SU-DHL-6 (cell line): Measurements from ENCODE around the gene CD47.

Experiments
- H2AFZ ChIP-seq: fragments of 200-600 bp; sonication (generic); 2 replicates; pipeline ENCODE4 v1.6.1; 2014; ENCODE audit warnings: low read depth, mild to moderate bottlenecking, moderate library complexity, mixed read lengths, antibody characterized with exemption, low read length; ENCODE audit not compliant: severe bottlenecking
- H3F3A ChIP-seq: fragments of 200-600 bp; shearing (Covaris generic); 2 replicates; pipeline ENCODE4 v1.6.0; 2016; ENCODE audit warnings: antibody characterized with exemption, mild to moderate bottlenecking; ENCODE audit not compliant: insufficient read depth
- H3K27ac ChIP-seq: fragments of 200-600 bp; sonication (generic); 2 replicates; pipeline ENCODE4 v1.5.1; 2016; ENCODE audit warnings: low read depth, mild to moderate bottlenecking, low read length, moderate library complexity, mixed read lengths
- H3K27me3 ChIP-seq: fragments of 200-600 bp; sonication (generic), shearing (Covaris generic); 2 replicates; pipeline ENCODE4 v1.6.0; 2014; ENCODE audit warnings: mild to moderate bottlenecking, low read length
- H3K36me3 ChIP-seq: fragments of 200-600 bp; sonication (generic); 2 replicates; pipeline ENCODE4 v1.6.1; 2014; ENCODE audit warnings: mild to moderate bottlenecking, low read length, mixed read lengths
- H3K4me2 ChIP-seq: fragments of 300-600, 200-600 bp; shearing (Covaris generic), sonication (generic); 2 replicates; pipeline ENCODE4 v1.6.0; 2014; ENCODE audit warnings: low read length, low read depth, mild to moderate bottlenecking; ENCODE audit not compliant: poor library complexity, severe bottlenecking
- H3K4me3 ChIP-seq: fragments of 200-600 bp; sonication (generic); 2 replicates; pipeline ENCODE4 v1.5.1; 2014; ENCODE audit warnings: antibody characterized with exemption, low read length, mild to moderate bottlenecking, mixed read lengths; ENCODE audit not compliant: insufficient read depth, poor library complexity, severe bottlenecking
- H3K79me2 ChIP-seq: fragments of 200-600 bp; sonication (generic); 2 replicates; pipeline ENCODE4 v1.6.1; 2014; ENCODE audit warnings: mild to moderate bottlenecking, low read length, moderate library complexity; ENCODE audit not compliant: insufficient read depth
- H3K9ac ChIP-seq: fragments of 200-600 bp; sonication (generic); 2 replicates; pipeline ENCODE4 v1.7.0; 2014; ENCODE audit warnings: mild to moderate bottlenecking, low read length
- H3K9me2 ChIP-seq: fragments of 200-600 bp; sonication (generic); replicated peaks from 2 replicates; pipeline ENCODE4 v1.6.1; 2014; ENCODE audit warnings: low read length; ENCODE audit not compliant: insufficient read depth
- H3K9me3 ChIP-seq: fragments of 200-600 bp; sonication (generic); 2 replicates; pipeline ENCODE4 v1.6.1; 2014; ENCODE audit warnings: low read length, mixed read lengths; ENCODE audit not compliant: insufficient read depth
- H4K20me1 ChIP-seq: fragments of 200-600 bp; sonication (generic); 2 replicates; pipeline ENCODE4 v1.6.1; 2014; ENCODE audit warnings: low read depth, mild to moderate bottlenecking, antibody characterized with exemption, low read length, moderate library complexity, mixed read lengths
- EZH2phosphoT487 ChIP-seq: fragments of 200-600 bp; sonication (generic), shearing (Covaris generic); conservative IDR thresholded peaks from 2 replicates; pipeline ENCODE4 v1.6.1; 2018; ENCODE audit warnings: mild to moderate bottlenecking, antibody characterized with exemption, low read length, moderate library complexity, mixed read lengths
- TF ChIP-seq, protein P1 (sequence below): fragments of 200-600 bp; sonication (generic); IDR thresholded peaks from one replicate; pipeline ENCODE4 v1.5.1; 2017; ENCODE audit warnings: antibody characterized with exemption, mild to moderate bottlenecking, low read length, moderate library complexity; ENCODE audit not compliant: insufficient read depth, poor library complexity, severe bottlenecking

Gene CD47

DNA sequence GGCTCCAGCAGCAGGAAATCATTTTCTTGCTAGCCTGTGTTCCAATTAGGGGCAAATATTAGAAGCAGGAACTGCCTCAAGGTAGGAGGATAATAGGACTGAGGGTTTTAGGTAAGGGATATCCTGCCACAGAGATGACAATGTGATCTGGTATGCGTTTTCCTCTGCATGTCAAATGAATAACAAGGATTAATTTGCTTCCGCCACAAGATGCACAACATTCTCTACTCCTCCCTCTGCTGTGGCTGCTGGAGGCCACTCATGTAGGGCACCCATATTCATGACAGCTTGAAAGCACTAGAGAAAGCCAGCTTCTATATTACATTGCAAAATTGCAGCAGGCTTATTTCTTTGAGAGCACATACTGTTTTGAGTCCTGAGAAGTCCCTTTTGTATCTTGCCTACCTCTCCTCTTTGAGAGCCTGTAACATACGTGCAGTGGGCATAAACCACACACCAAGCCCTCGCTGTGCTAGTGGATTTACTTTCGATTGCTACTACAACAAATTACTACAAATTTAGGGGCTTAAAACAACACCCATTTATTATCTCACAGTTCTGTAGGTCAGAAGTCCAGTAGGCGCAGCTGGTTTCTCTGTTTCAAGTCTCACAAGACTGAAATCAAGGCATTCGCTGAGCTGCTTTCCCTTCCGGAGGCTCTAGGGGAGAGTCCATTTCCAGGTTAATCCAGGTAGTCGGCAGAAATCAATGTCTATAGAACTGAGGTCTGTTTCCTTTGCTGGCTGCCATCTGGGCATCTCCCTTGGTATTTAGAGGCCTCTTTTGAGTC lies 5.9 kb upstream of the CD47 start:
- TF ChIP-seq EZH2phosphoT487 = no peak
- TF ChIP-seq, protein P1, sequence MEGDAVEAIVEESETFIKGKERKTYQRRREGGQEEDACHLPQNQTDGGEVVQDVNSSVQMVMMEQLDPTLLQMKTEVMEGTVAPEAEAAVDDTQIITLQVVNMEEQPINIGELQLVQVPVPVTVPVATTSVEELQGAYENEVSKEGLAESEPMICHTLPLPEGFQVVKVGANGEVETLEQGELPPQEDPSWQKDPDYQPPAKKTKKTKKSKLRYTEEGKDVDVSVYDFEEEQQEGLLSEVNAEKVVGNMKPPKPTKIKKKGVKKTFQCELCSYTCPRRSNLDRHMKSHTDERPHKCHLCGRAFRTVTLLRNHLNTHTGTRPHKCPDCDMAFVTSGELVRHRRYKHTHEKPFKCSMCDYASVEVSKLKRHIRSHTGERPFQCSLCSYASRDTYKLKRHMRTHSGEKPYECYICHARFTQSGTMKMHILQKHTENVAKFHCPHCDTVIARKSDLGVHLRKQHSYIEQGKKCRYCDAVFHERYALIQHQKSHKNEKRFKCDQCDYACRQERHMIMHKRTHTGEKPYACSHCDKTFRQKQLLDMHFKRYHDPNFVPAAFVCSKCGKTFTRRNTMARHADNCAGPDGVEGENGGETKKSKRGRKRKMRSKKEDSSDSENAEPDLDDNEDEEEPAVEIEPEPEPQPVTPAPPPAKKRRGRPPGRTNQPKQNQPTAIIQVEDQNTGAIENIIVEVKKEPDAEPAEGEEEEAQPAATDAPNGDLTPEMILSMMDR = no peak
- H3K36me3 ChIP-seq = no peaks in the 10 kb centered on the region
- no peak overlapping the region for H3K27ac ChIP-seq
- H2AFZ ChIP-seq = no peak overlapping the region
- H3K9me2 ChIP-seq = no peaks in the 10 kb centered on the region
- no peak overlapping the region for H3K4me2 ChIP-seq
- no peak overlapping the region for H3K9ac ChIP-seq
- H3K79me2 ChIP-seq = no peaks in the 10 kb centered on the region
- no peaks in the 10 kb centered on the region for H3K9me3 ChIP-seq
- 0 out of 2 replicates have a peak, but pooled peaks cover 9% of the 10 kb centered on the region for H3F3A ChIP-seq
- no peaks in the 10 kb centered on the region for H4K20me1 ChIP-seq
- H3K4me3 ChIP-seq = no peak overlapping the region
- H3K27me3 ChIP-seq = no peaks in the 10 kb centered on the region

DNA sequence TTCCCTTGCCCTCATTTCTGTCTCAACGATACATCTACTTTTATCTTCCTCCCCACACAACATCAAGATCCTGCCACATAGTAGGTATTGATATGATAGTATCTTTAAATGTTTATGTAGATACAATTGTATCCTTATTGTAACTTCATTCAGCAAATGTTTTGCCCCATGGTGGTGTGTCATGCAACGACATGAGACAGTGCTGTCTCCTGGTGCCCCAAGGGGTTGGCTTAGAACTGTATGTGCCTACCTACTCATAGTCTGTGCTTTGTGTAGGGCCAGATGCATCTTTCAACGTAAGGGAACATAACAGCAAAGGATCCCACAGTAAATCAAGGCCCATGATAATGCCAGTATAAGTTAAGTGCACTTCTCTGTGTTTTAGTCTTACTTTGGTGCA lies 2.8 kb upstream of the CD47 start:
- Histone ChIP-seq H3K79me2 (peaks cover 20% of the 10 kb centered on the region), H3F3A (0 out of 2 replicates have a peak, but pooled peaks cover 9% of the 10 kb centered on the region), H3K4me2 (no peak overlapping the region), H3K9ac (no peak overlapping the region), H3K36me3 (no peaks in the 10 kb centered on the region), H2AFZ (no peak overlapping the region), H3K9me3 (no peaks in the 10 kb centered on the region), H4K20me1 (no peaks in the 10 kb centered on the region; the same call in 1 of the 2 replicates), H3K4me3 (no peak overlapping the region), H3K27me3 (no peaks in the 10 kb centered on the region), H3K9me2 (no peaks in the 10 kb centered on the region), H3K27ac (no peak overlapping the region)
- no peak for TF ChIP-seq EZH2phosphoT487
- TF ChIP-seq, protein P1 = no peak

DNA sequence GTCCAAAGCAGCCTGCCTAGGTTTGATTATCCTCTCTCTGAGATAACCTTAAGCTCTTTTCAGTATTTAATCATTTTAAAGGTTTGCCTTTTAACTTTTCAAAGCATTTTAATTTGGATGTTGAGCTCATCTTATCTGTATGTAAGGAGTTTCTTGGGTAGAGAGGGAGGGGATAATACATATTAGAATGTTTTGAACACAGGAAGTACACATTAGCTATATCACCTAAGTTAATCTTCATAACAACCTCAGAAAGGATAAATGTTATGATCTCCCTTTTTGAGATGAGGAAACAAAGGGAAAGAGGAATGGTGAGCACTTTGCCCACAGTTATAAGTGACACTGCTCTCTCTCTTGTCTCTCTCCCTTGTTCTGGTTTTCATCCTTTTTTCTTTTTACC lies 2.2 kb upstream of the CD47 start:
- no peak overlapping the region for H3K27ac ChIP-seq
- H3K9me2 ChIP-seq = no peaks in the 10 kb centered on the region
- peaks cover 26% of the 10 kb centered on the region for H3K79me2 ChIP-seq
- TF ChIP-seq, protein P1 = no peak
- H3K9ac ChIP-seq = no peak overlapping the region
- no peaks in the 10 kb centered on the region for H3K36me3 ChIP-seq
- no peaks in the 10 kb centered on the region for H3K27me3 ChIP-seq
- H3F3A ChIP-seq = 0 out of 2 replicates have a peak, but pooled peaks cover 9% of the 10 kb centered on the region
- no peak overlapping the region for H3K4me2 ChIP-seq
- peaks cover 2% of the 10 kb centered on the region; the same call in 1 of the 2 replicates for H4K20me1 ChIP-seq
- H3K4me3 ChIP-seq = no peak overlapping the region
- no peaks in the 10 kb centered on the region for H3K9me3 ChIP-seq
- no peak overlapping the region for H2AFZ ChIP-seq
